Caco-2 (cell line): ENCODE results near the gene TARS1. TPM values are rescaled to one million over a fixed set of nuclear protein-coding genes. Genes with fewer than 3 reads are reported as not detected.

ENCODE experiments used
- BruUV-seq: library from RNA; stranded (reverse); fragments of 400-500 nt; replicated peaks from 2 replicates; lab custom pipeline; 2021; lab: Mats Ljungman, UMichigan
- CTCF ChIA-PET: fragments of 300-600 bp; sonication (Branson Sonifier 250); formaldehyde crosslinking; loops from one replicate; lab custom pipeline; 2022; ENCODE audit warnings: antibody characterized with exemption; lab: Charles Lee
- POLR2A ChIA-PET: fragments of 300-600 bp; sonication (Branson Sonifier 250); formaldehyde crosslinking; loops from one replicate; lab custom pipeline; 2022; ENCODE audit warnings: antibody characterized with exemption; lab: Charles Lee
- DNase-seq, 2 experiments: peaks; one replicate each; pipeline versions ENCODE4 v3.0.0 to v3.0.0-alpha.2; 2020 to 2022
- H3K27me3 ChIP-seq: replicated peaks from 2 replicates; pipeline ENCODE4 v1.6.0; 2011; ENCODE audit warnings: low read length; ENCODE audit not compliant: control insufficient read depth, insufficient read depth
- H3K36me3 ChIP-seq: 2 replicates; pipeline ENCODE4 v1.5.1; 2011; ENCODE audit warnings: low read length; ENCODE audit not compliant: control insufficient read depth, insufficient read depth
- H3K4me1 ChIP-seq: fragments of 250-450 bp; sonication (Bioruptor Pico); 2 replicates; pipeline ENCODE4 v1.5.1; 2020; ENCODE audit warnings: mild to moderate bottlenecking
- H3K4me3 ChIP-seq: 2 replicates; pipeline ENCODE4 v1.5.1; 2011; ENCODE audit warnings: low read depth, mild to moderate bottlenecking, control low read depth, low read length
- H3K9me3 ChIP-seq: fragments of 250-450 bp; sonication (Bioruptor Pico); 2 replicates; pipeline ENCODE4 v1.5.1; 2020; ENCODE audit warnings: mild to moderate bottlenecking, moderate library complexity
- H3K27ac Mint-ChIP-seq: one replicate; pipeline ENCODE4 v1.8.0; 2022; ENCODE audit warnings: mixed read lengths; ENCODE audit not compliant: unreplicated experiment
- H3K27me3 Mint-ChIP-seq: one replicate; pipeline ENCODE4 v1.8.0; 2022; ENCODE audit warnings: mixed read lengths; ENCODE audit not compliant: insufficient read depth, unreplicated experiment
- H3K36me3 Mint-ChIP-seq: one replicate; pipeline ENCODE4 v1.8.0; 2022; ENCODE audit warnings: mild to moderate bottlenecking, mixed read lengths; ENCODE audit not compliant: insufficient read depth, unreplicated experiment
- H3K4me1 Mint-ChIP-seq: one replicate; pipeline ENCODE4 v1.8.0; 2022; ENCODE audit warnings: low read depth, mixed read lengths; ENCODE audit not compliant: unreplicated experiment
- H3K4me3 Mint-ChIP-seq: one replicate; pipeline ENCODE4 v1.8.0; 2022; ENCODE audit warnings: mild to moderate bottlenecking, moderate library complexity, mixed read lengths; ENCODE audit not compliant: unreplicated experiment
- H3K9me3 Mint-ChIP-seq: one replicate; pipeline ENCODE4 v1.8.0; 2022; ENCODE audit warnings: mixed read lengths; ENCODE audit not compliant: unreplicated experiment
- CTCF ChIP-seq, 2 experiments: fragments of 200-600 bp in 1 of 2; IDR thresholded peaks; 1 replicate in 1 of 2; 2 replicates in 1 of 2; pipeline versions ENCODE4 v1.5.1 to v1.8.0; 2011 to 2022; ENCODE audit warnings: antibody characterized with exemption in 1 of 2, control low read depth in 1 of 2, inconsistent platforms in 1 of 2, low read depth in 1 of 2, low read length in 1 of 2, mild to moderate bottlenecking in 1 of 2, moderate library complexity in 1 of 2; ENCODE audit not compliant: insufficient read depth in 1 of 2, severe bottlenecking in 1 of 2, unreplicated experiment in 1 of 2
- intact Hi-C: fragments of 100-400 bp; cut with micrococcal nuclease; formaldehyde crosslinking; loops from one replicate; pipeline ENCODE4 v1.10.0; 2022; ENCODE audit not compliant: unreplicated experiment
- total RNA-seq: library from RNA; stranded (reverse); gene quantifications from 2 replicates; pipeline ENCODE4 v1.2.3, GENCODE V29; 2022

TARS1 gene
- total RNA-seq, 1 experiment from 2014 or later, result 288 TPM

GRCh38 chr5:33439905-33440481 lies 772 bp upstream of the TARS1 start:
- Histone ChIP-seq H3K9me3 (no peaks in the 10 kb centered on the region), H3K36me3 (no peaks in the 10 kb centered on the region), H3K27me3 (no peaks in the 10 kb centered on the region), H3K4me1 (peaks cover 16% of the 10 kb centered on the region), H3K4me3 (peak overlapping the region; percentile 79)
- H3K9me3 Mint-ChIP-seq, result no peaks in the 10 kb centered on the region
- H3K36me3 Mint-ChIP-seq, result peaks cover 17% of the 10 kb centered on the region
- TSS peak; percentile 54 for BruUV-seq
- H3K27ac Mint-ChIP-seq, result no peak overlapping the region
- intact Hi-C loops, result no loop called here
- TF ChIP-seq CTCF (IDR thresholded peaks at IDR 0.05; ENCODE audit: insufficient read depth in 1 of 2, low read depth in 1 of 2, low read length in 1 of 2, severe bottlenecking in 1 of 2, unreplicated experiment in 1 of 2), result no peak
- H3K4me1 Mint-ChIP-seq, result peaks cover 6% of the 10 kb centered on the region
- DNase-seq, result no peak
- H3K27me3 Mint-ChIP-seq, result no peaks in the 10 kb centered on the region
- H3K4me3 Mint-ChIP-seq, result no peak overlapping the region
- ChIA-PET CTCF (no interaction called here), POLR2A (interaction anchor here (0.6 to 0.7 kb wide), 2 partner anchors 561 to 568 kb away, joined by 3 to 5 read pairs; partner anchors contain the start of gene AMACR)

- Histone ChIP-seq H3K36me3 (no peaks in the 10 kb centered on the region), H3K4me1 (peaks cover 16% of the 10 kb centered on the region), H3K9me3 (no peaks in the 10 kb centered on the region), H3K4me3 (peak overlapping the region; percentile 47), H3K27me3 (no peaks in the 10 kb centered on the region)
- Mint-ChIP-seq H3K4me1 (peaks cover 12% of the 10 kb centered on the region), H3K36me3 (peaks cover 32% of the 10 kb centered on the region), H3K27ac (no peak overlapping the region), H3K27me3 (no peaks in the 10 kb centered on the region), H3K9me3 (no peaks in the 10 kb centered on the region), H3K4me3 (no peak overlapping the region)
- intact Hi-C loops, result no loop called here
- TSS peak; percentile 53 for BruUV-seq
- peak in 1 of 2 experiments; percentile 27 for DNase-seq
- CTCF ChIA-PET, result interaction anchor here (0.6 to 0.7 kb wide), 2 partner anchors 17 to 1032 kb away, joined by 3 to 4 read pairs; no protein-coding TSS in a partner anchor
- POLR2A ChIA-PET, result interaction anchor here (0.6 to 0.9 kb wide), 3 partner anchors 16 to 1274 kb away, joined by 3 to 4 read pairs (median 3); no protein-coding TSS in a partner anchor
- TF ChIP-seq CTCF (IDR thresholded peaks at IDR 0.05; ENCODE audit: insufficient read depth in 1 of 2, low read depth in 1 of 2, low read length in 1 of 2, severe bottlenecking in 1 of 2, unreplicated experiment in 1 of 2), result no peak
Measured at GRCh38 chr5:33441241-33442177, 744 bp downstream of the TARS1 start.

- H3K36me3 ChIP-seq, result no peaks in the 10 kb centered on the region
- H3K36me3 Mint-ChIP-seq, result peaks cover 63% of the 10 kb centered on the region
- no TSS peak for BruUV-seq
- no peak for TF ChIP-seq CTCF (IDR thresholded peaks at IDR 0.05; ENCODE audit: insufficient read depth in 1 of 2, low read depth in 1 of 2, low read length in 1 of 2, severe bottlenecking in 1 of 2, unreplicated experiment in 1 of 2)
- no peak for DNase-seq
- no peaks in the 10 kb centered on the region for H3K9me3 ChIP-seq
- peaks cover 11% of the 10 kb centered on the region for H3K4me1 ChIP-seq
- H3K27me3 ChIP-seq, result no peaks in the 10 kb centered on the region
- no peak overlapping the region for H3K4me3 Mint-ChIP-seq
- CTCF ChIA-PET, result no interaction called here
- peaks cover 17% of the 10 kb centered on the region for H3K4me1 Mint-ChIP-seq
- no peaks in the 10 kb centered on the region for H3K27me3 Mint-ChIP-seq
- intact Hi-C loops, result no loop called here
- no peaks in the 10 kb centered on the region for H3K9me3 Mint-ChIP-seq
- POLR2A ChIA-PET, result no interaction called here
- no peak overlapping the region for H3K27ac Mint-ChIP-seq
- no peak overlapping the region for H3K4me3 ChIP-seq
Measured at GRCh38 chr5:33444542-33444941, 3.8 kb downstream of the TARS1 start.
